ENCODE data around the gene NOD2.

GRCh38 chr16:50690177-50690576 lies 3.2 kb upstream of the NOD2 start:
- TF ChIP-seq, protein P1, sequence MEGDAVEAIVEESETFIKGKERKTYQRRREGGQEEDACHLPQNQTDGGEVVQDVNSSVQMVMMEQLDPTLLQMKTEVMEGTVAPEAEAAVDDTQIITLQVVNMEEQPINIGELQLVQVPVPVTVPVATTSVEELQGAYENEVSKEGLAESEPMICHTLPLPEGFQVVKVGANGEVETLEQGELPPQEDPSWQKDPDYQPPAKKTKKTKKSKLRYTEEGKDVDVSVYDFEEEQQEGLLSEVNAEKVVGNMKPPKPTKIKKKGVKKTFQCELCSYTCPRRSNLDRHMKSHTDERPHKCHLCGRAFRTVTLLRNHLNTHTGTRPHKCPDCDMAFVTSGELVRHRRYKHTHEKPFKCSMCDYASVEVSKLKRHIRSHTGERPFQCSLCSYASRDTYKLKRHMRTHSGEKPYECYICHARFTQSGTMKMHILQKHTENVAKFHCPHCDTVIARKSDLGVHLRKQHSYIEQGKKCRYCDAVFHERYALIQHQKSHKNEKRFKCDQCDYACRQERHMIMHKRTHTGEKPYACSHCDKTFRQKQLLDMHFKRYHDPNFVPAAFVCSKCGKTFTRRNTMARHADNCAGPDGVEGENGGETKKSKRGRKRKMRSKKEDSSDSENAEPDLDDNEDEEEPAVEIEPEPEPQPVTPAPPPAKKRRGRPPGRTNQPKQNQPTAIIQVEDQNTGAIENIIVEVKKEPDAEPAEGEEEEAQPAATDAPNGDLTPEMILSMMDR (conservative IDR thresholded peaks at IDR 0.05 in 1 of 2, IDR thresholded peaks at IDR 0.05 in 1 of 2; ENCODE audit: extremely low read depth in 1 of 2, insufficient read depth in 1 of 2, low read depth in 1 of 2, low read length in 2 of 2), result no peak
- no peak for TF ChIP-seq EZH2 (IDR thresholded peaks at IDR 0.05; ENCODE audit: borderline replicate concordance, low read length)

All from mammary epithelial cell (primary cell).